Loucy (cell line): ENCODE measurements around the gene PFDN6.

Experiments
- H2AFZ ChIP-seq: fragments of 200-600 bp; sonication (generic); 2 replicates; pipeline ENCODE4 v1.6.0; 2016; ENCODE audit warnings: antibody characterized with exemption, mild to moderate bottlenecking, low read length, moderate library complexity
- H3F3A ChIP-seq: fragments of 200-600 bp; 2 replicates; pipeline ENCODE4 v1.6.0; 2016; ENCODE audit warnings: antibody characterized with exemption, low read depth, mild to moderate bottlenecking
- H3K27me3 ChIP-seq: fragments of 200-600 bp; sonication (generic); 2 replicates; pipeline ENCODE4 v1.6.1; 2014; ENCODE audit warnings: low read length, mild to moderate bottlenecking; ENCODE audit not compliant: insufficient read depth, poor library complexity, severe bottlenecking
- H3K36me3 ChIP-seq: fragments of 200-600 bp; sonication (generic); 2 replicates; pipeline ENCODE4 v1.6.1; 2016; ENCODE audit warnings: low read length; ENCODE audit not compliant: insufficient read depth
- H3K4me1 ChIP-seq: fragments of 200-600 bp; sonication (generic); 2 replicates; pipeline ENCODE4 v1.5.1; 2014; ENCODE audit warnings: low read length, mild to moderate bottlenecking; ENCODE audit not compliant: insufficient read depth, poor library complexity, severe bottlenecking
- H3K4me2 ChIP-seq: fragments of 200-600 bp; sonication (generic); 2 replicates; pipeline ENCODE4 v1.6.0; 2014; ENCODE audit warnings: antibody characterized with exemption, low read length, low read depth, mild to moderate bottlenecking; ENCODE audit not compliant: poor library complexity, severe bottlenecking
- H3K4me3 ChIP-seq: fragments of 200-600 bp; sonication (generic); 2 replicates; pipeline ENCODE4 v1.5.1; 2014; ENCODE audit warnings: low read length, mild to moderate bottlenecking, mixed read lengths; ENCODE audit not compliant: poor library complexity, severe bottlenecking
- H3K79me2 ChIP-seq: fragments of 200-600 bp; sonication (generic); 2 replicates; pipeline ENCODE4 v1.6.1; 2014; ENCODE audit warnings: low read length; ENCODE audit not compliant: insufficient read depth
- H3K9ac ChIP-seq: fragments of 200-600 bp; sonication (generic); 2 replicates; pipeline ENCODE4 v1.6.0; 2014; ENCODE audit warnings: mild to moderate bottlenecking, low read depth, low read length, moderate library complexity; ENCODE audit not compliant: poor library complexity, severe bottlenecking
- H3K9me2 ChIP-seq: fragments of 200-600 bp; sonication (generic); replicated peaks from 2 replicates; pipeline ENCODE4 v1.6.1; 2016; ENCODE audit warnings: low read depth, low read length, mixed read lengths
- H3K9me3 ChIP-seq: fragments of 200-600 bp; sonication (generic); 2 replicates; pipeline ENCODE4 v1.6.1; 2014; ENCODE audit warnings: mild to moderate bottlenecking, antibody characterized with exemption, low read length, low read depth; ENCODE audit not compliant: insufficient read depth
- H4K20me1 ChIP-seq: fragments of 200-600 bp; sonication (generic); 2 replicates; pipeline ENCODE4 v1.6.0; 2014; ENCODE audit warnings: antibody characterized with exemption, low read length, mild to moderate bottlenecking; ENCODE audit not compliant: insufficient read depth, poor library complexity, severe bottlenecking
- CTCF ChIP-seq: fragments of 200-600 bp; sonication (generic); conservative IDR thresholded peaks from 2 replicates; pipeline ENCODE4 v1.5.1; 2014; ENCODE audit warnings: mild to moderate bottlenecking, antibody characterized with exemption, low read length
- EZH2phosphoT487 ChIP-seq: fragments of 200-600 bp; IDR thresholded peaks from 2 replicates; pipeline ENCODE4 v1.6.1; 2018; ENCODE audit warnings: antibody characterized with exemption, mild to moderate bottlenecking, moderate library complexity, borderline replicate concordance

The PFDN6 gene

DNA sequence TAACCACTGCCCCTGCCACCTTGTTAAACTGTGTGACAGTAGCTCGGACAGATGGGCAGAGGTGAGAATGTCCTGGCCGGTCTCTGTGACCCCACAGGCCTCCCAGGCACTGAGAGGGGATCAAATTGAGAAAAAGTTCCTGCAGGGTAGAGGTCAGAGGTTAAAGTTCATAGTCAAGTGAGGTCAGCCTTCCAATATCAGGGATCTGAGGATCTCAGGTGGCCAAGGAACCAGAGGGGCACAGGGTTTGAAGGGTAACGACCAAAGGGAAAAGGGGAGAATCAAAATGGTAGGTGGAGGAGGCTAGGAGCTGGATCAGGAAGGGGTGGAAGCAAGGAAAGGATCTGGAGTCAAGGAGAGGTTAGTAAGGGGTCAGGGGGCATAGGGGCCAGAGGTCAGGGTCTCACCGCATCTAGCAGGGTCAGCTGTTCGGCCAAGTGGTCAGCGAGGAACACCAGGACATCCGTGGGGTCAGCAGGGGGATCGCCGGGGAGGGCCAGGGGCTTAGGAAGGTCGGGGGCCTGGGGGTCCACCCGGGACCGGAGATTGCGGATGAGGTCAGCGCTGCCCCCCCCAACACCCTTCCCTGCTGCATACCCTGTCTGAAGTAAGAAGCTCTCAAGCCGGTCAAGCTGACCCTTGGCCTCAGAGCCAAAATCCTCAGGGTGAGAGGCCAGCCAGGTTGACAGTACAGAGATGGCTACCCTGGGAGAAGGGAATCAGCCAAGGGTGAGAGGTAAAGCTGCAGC lies 6.4 kb downstream of the PFDN6 start:
- Histone ChIP-seq H3K4me1 (peaks cover 10% of the 10 kb centered on the region), H3K27me3 (no peaks in the 10 kb centered on the region), H3K9me2 (no peaks in the 10 kb centered on the region), H3K9ac (no peak overlapping the region), H4K20me1 (peaks cover 3% of the 10 kb centered on the region), H2AFZ (no peak overlapping the region), H3F3A (peaks cover 10% of the 10 kb centered on the region), H3K4me3 (no peak overlapping the region), H3K36me3 (peaks cover 11% of the 10 kb centered on the region; the same call in 1 of the 2 replicates), H3K4me2 (no peak overlapping the region), H3K79me2 (peaks cover 35% of the 10 kb centered on the region), H3K9me3 (no peaks in the 10 kb centered on the region)
- no peak for TF ChIP-seq EZH2phosphoT487
- no peak for TF ChIP-seq CTCF

DNA sequence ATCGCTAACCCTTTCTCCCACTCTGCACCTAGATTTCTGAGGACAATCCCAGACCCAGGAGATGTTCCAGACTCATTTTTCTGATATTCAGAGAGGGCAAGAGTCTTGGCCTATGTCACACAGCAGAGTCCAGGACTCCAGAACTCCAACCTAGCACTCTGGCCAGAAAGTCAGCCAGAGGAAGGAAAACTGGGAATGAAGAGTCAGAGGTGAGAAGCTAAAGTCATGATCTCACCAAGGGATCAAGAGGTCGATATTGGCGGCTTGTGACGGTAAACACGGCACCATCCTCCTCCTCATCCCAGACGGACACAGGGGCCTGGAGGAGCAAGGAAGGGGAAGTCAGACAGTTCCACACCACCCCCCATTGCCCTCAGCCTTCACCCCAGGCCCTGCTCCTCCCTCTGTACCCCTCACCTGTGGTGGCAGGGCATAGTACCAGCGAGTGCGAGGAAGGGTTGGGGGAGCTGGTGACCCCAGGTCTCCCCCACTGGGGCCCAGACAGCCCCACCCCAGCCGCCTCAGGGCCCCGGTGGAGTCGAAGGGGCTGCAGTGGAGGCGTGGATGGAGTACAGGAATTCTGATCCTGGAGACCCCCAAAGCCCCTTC lies 7.5 kb downstream of the PFDN6 start:
- Histone ChIP-seq H3K9me3 (no peaks in the 10 kb centered on the region), H3F3A (peaks cover 10% of the 10 kb centered on the region), H4K20me1 (peaks cover 3% of the 10 kb centered on the region), H3K4me3 (peak overlapping the region; percentile 94), H2AFZ (no peak overlapping the region), H3K4me1 (peaks cover 10% of the 10 kb centered on the region), H3K9ac (no peak overlapping the region), H3K4me2 (peak overlapping the region; percentile 89), H3K79me2 (peaks cover 41% of the 10 kb centered on the region), H3K9me2 (no peaks in the 10 kb centered on the region), H3K36me3 (peaks cover 3% of the 10 kb centered on the region; the same call in 1 of the 2 replicates), H3K27me3 (no peaks in the 10 kb centered on the region)
- TF ChIP-seq EZH2phosphoT487: no peak
- no peak for TF ChIP-seq CTCF

GRCh38 chr6:33297406-33297955 lies 8.1 kb downstream of the PFDN6 start:
- Histone ChIP-seq H3K79me2 (peaks cover 41% of the 10 kb centered on the region), H3K4me3 (peak overlapping the region; percentile 94), H3K4me2 (peak overlapping the region; percentile 89), H3K27me3 (no peaks in the 10 kb centered on the region), H2AFZ (no peak overlapping the region), H3K9me3 (no peaks in the 10 kb centered on the region), H3K9ac (peak overlapping the region; percentile 93), H3K9me2 (no peaks in the 10 kb centered on the region), H3F3A (peaks cover 10% of the 10 kb centered on the region), H3K36me3 (no peaks in the 10 kb centered on the region; the same call in 1 of the 2 replicates), H4K20me1 (peaks cover 3% of the 10 kb centered on the region), H3K4me1 (peaks cover 10% of the 10 kb centered on the region)
- TF ChIP-seq CTCF: no peak
